Esophagus squamous epithelium (tissue), 5 donors: ENCODE data around the gene SFT2D2. TPM values are rescaled to one million over a fixed set of nuclear protein-coding genes. Genes with fewer than 3 reads are reported as not detected.

Experiments
- DNase-seq: peaks from one replicate; lab custom pipeline; 2025; lab: John Stamatoyannopoulos, UW
- H3K27ac ChIP-seq, 4 donors: fragments of 200-600 bp; sonication (generic); one replicate each; pipeline ENCODE4 v1.5.1; 2016 to 2019; ENCODE audit warnings: mild to moderate bottlenecking in 1 of 4
- H3K27me3 ChIP-seq, 4 donors: fragments of 200-600 bp; sonication (generic); 1 replicate in 3 of 4; 2 replicates in 1 of 4; pipeline versions ENCODE4 v1.5.1 to v1.6.0; 2017 to 2021; ENCODE audit warnings: antibody characterized with exemption in 1 of 4
- H3K36me3 ChIP-seq, 3 donors: fragments of 200-600 bp; sonication (generic); one replicate each; pipeline ENCODE4 v1.5.1; 2016 to 2019
- H3K4me1 ChIP-seq, 3 donors: fragments of 200-600 bp; sonication (generic); one replicate each; pipeline ENCODE4 v1.5.1; 2017 to 2019
- H3K4me3 ChIP-seq, 4 donors: fragments of 200-600 bp; sonication (generic); 1 replicate in 3 of 4; 2 replicates in 1 of 4; pipeline ENCODE4 v1.5.1; 2016 to 2019; ENCODE audit warnings: mild to moderate bottlenecking in 2 of 4, moderate library complexity in 1 of 4
- H3K9me3 ChIP-seq, 3 donors: fragments of 200-600 bp; sonication (generic); one replicate each; pipeline ENCODE4 v1.5.1; 2016 to 2019
- CTCF ChIP-seq, 6 experiments: fragments of 450-650 bp in 4 of 6; fragments of 200-600 bp in 2 of 6; sonication (generic) in 2 of 6; IDR thresholded peaks; one replicate each; pipeline ENCODE4 v1.5.1; 2016 to 2019; ENCODE audit warnings: antibody characterized with exemption in 6 of 6, mild to moderate bottlenecking in 4 of 6, moderate library complexity in 4 of 6
- POLR2A ChIP-seq, 4 donors: fragments of 450-650 bp; IDR thresholded peaks; one replicate each; pipeline ENCODE4 v1.6.1; 2017; ENCODE audit warnings: antibody characterized with exemption in 4 of 4, mild to moderate bottlenecking in 4 of 4, moderate library complexity in 3 of 4
- WGBS, 2 donors: methylation state at CpG; one replicate each; pipeline ENCODE4 v1.1.5; 2018; 5-methylcytosine and 5-hydroxymethylcytosine counted together
- intact Hi-C: fragments of 100-400 bp; cut with DNase I; formaldehyde crosslinking; loops from one replicate; pipeline ENCODE4 v1.15.0; 2022
- total RNA-seq, 4 donors: library from RNA; depleted of rRNA; stranded (reverse); fragments of >200 nt; gene quantifications; one replicate each; pipeline ENCODE4 v1.1.0, GENCODE V29; 2016
- donor health status: DM: yes; HTN: yes; CAD: no.

Gene SFT2D2
- total RNA-seq, 4 donors from 2014 or later: 34.0 to 44.1 (median 40.1) TPM

GRCh38 chr1:168273575-168273974 lies 47.8 kb downstream of the SFT2D2 start:
- Histone ChIP-seq H3K27ac (no peak overlapping the region), H3K4me1 (no peaks in the 10 kb centered on the region), H3K36me3 (no peaks in the 10 kb centered on the region), H3K9me3 (no peaks in the 10 kb centered on the region), H3K27me3 (no peaks in the 10 kb centered on the region), H3K4me3 (no peak overlapping the region)
- intact Hi-C loops: no loop called here
- WGBS, 2 donors: 27 to 70% methylated on average over 1 of the region's 1 CpG
- no peak for DNase-seq
- TF ChIP-seq CTCF (IDR thresholded peaks at IDR 0.05) (no peak), POLR2A (IDR thresholded peaks at IDR 0.05) (no peak)

- WGBS, 2 donors: 93 to 100% methylated on average over 1 of the region's 1 CpG
- TF ChIP-seq POLR2A (IDR thresholded peaks at IDR 0.05) (no peak), CTCF (IDR thresholded peaks at IDR 0.05) (no peak)
- DNase-seq: no peak
- intact Hi-C loops: no loop called here
- H3K4me3 ChIP-seq: no peak overlapping the region
- H3K9me3 ChIP-seq: no peaks in the 10 kb centered on the region
- H3K27ac ChIP-seq: no peak overlapping the region
- H3K27me3 ChIP-seq: no peaks in the 10 kb centered on the region
- H3K4me1 ChIP-seq: peaks cover 0 to 11% (median 0%) of the 10 kb centered on the region in 3 donors
- no peaks in the 10 kb centered on the region for H3K36me3 ChIP-seq
Measured at GRCh38 chr1:168279253-168279652, 53.4 kb downstream of the SFT2D2 start.

- TF ChIP-seq POLR2A (IDR thresholded peaks at IDR 0.05) (no peak), CTCF (IDR thresholded peaks at IDR 0.05) (no peak)
- Histone ChIP-seq H3K4me1 (peaks cover 0 to 18% (median 0%) of the 10 kb centered on the region in 3 donors), H3K27me3 (no peaks in the 10 kb centered on the region), H3K4me3 (no peak within 1 kb of the TSS), H3K27ac (no peak within 1 kb of the TSS), H3K9me3 (no peaks in the 10 kb centered on the region), H3K36me3 (no peaks in the 10 kb centered on the region)
- WGBS, 2 donors: 81 to 90% methylated on average over 7 of the region's 7 CpGs
- DNase-seq: no peak
- intact Hi-C loops: no loop called here
Measured at GRCh38 chr1:168280296-168280927, 54.6 kb downstream of the SFT2D2 start, which contains the start of gene TBX19. TSS of gene TBX19 (plus strand) at chr1:168280877. CDS start at chr1:168281091, 214 bp downstream.

GRCh38 chr1:168281603-168282325 lies 56.0 kb downstream of the SFT2D2 start:
- Histone ChIP-seq H3K27ac (no peak overlapping the region), H3K9me3 (no peaks in the 10 kb centered on the region), H3K4me1 (peaks cover 0 to 22% (median 0%) of the 10 kb centered on the region in 3 donors), H3K27me3 (no peaks in the 10 kb centered on the region), H3K36me3 (no peaks in the 10 kb centered on the region), H3K4me3 (no peak overlapping the region)
- no peak for DNase-seq
- TF ChIP-seq CTCF (IDR thresholded peaks at IDR 0.05) (no peak), POLR2A (IDR thresholded peaks at IDR 0.05) (no peak)
- intact Hi-C loops: no loop called here
- 88 to 94% methylated on average over 11 of the region's 11 CpGs for WGBS, 2 donors

- H3K27ac ChIP-seq: no peak overlapping the region
- intact Hi-C loops: no loop called here
- TF ChIP-seq POLR2A (IDR thresholded peaks at IDR 0.05): no peak
- TF ChIP-seq CTCF (IDR thresholded peaks at IDR 0.05): no peak
- H3K4me1 ChIP-seq: peaks cover 0 to 16% (median 0%) of the 10 kb centered on the region in 3 donors
- no peaks in the 10 kb centered on the region for H3K36me3 ChIP-seq
- H3K4me3 ChIP-seq: no peak overlapping the region
- DNase-seq: no peak
- H3K27me3 ChIP-seq: no peaks in the 10 kb centered on the region
- no peaks in the 10 kb centered on the region for H3K9me3 ChIP-seq
Measured at GRCh38 chr1:168285521-168285790, 59.7 kb downstream of the SFT2D2 start.
